Ascending aorta (tissue), 2 donors: Measurements from ENCODE around the gene SCAF4. TPM values are rescaled to one million over a fixed set of nuclear protein-coding genes. Genes with fewer than 3 reads are reported as not detected.

Experiments
- DNase-seq, 2 donors: peaks; one replicate each; pipeline ENCODE4 v3.0.0-alpha.2; 2019; ENCODE audit warnings: low spot score in 2 of 2
- H3K27ac ChIP-seq, 2 donors: fragments of 200-600 bp; sonication (generic); one replicate each; pipeline ENCODE4 v1.5.1; 2016 to 2017; ENCODE audit warnings: mild to moderate bottlenecking in 1 of 2
- H3K27me3 ChIP-seq: fragments of 200-600 bp; sonication (generic); one replicate; pipeline ENCODE4 v1.5.1; 2017
- H3K36me3 ChIP-seq, 2 donors: fragments of 200-600 bp; sonication (generic); one replicate each; pipeline ENCODE4 v1.5.1; 2016
- H3K4me1 ChIP-seq, 2 donors: fragments of 200-600 bp; sonication (generic); one replicate each; pipeline ENCODE4 v1.5.1; 2016 to 2017; ENCODE audit warnings: mild to moderate bottlenecking in 1 of 2
- H3K4me3 ChIP-seq, 2 donors: fragments of 200-600 bp; sonication (generic); one replicate each; pipeline ENCODE4 v1.5.1; 2016 to 2017; ENCODE audit warnings: mild to moderate bottlenecking in 1 of 2
- H3K9me3 ChIP-seq, 2 donors: fragments of 200-600 bp; sonication (generic); one replicate each; pipeline ENCODE4 v1.5.1; 2016
- intact Hi-C: fragments of 100-400 bp; cut with DNase I; formaldehyde crosslinking; loops from one replicate; pipeline ENCODE4 v1.15.1; 2023
- total RNA-seq: library from RNA; depleted of rRNA; stranded (reverse); fragments of >200 nt; gene quantifications from one replicate; pipeline ENCODE4 v1.1.0, GENCODE V29; 2016
- TF ChIP-seq, protein P1 (sequence below), 3 experiments: fragments of 200-600 bp in 2 of 3; fragments of 450-650 bp in 1 of 3; sonication (generic) in 2 of 3; IDR thresholded peaks; one replicate each; pipeline ENCODE4 v1.5.1; 2016 to 2019; ENCODE audit warnings: antibody characterized with exemption in 3 of 3, mild to moderate bottlenecking in 1 of 3, moderate library complexity in 1 of 3

SCAF4 gene
- total RNA-seq, 1 donor from 2014 or later = 31.2 TPM

GRCh38 chr21:31725202-31725839 is 6.6 kb downstream of the SCAF4 start:
- no peaks in the 10 kb centered on the region for H3K36me3 ChIP-seq
- intact Hi-C loops = no loop called here
- H3K4me1 ChIP-seq = peaks cover 0 to 22% of the 10 kb centered on the region in 2 donors
- no peak overlapping the region for H3K27ac ChIP-seq
- TF ChIP-seq, protein P1, sequence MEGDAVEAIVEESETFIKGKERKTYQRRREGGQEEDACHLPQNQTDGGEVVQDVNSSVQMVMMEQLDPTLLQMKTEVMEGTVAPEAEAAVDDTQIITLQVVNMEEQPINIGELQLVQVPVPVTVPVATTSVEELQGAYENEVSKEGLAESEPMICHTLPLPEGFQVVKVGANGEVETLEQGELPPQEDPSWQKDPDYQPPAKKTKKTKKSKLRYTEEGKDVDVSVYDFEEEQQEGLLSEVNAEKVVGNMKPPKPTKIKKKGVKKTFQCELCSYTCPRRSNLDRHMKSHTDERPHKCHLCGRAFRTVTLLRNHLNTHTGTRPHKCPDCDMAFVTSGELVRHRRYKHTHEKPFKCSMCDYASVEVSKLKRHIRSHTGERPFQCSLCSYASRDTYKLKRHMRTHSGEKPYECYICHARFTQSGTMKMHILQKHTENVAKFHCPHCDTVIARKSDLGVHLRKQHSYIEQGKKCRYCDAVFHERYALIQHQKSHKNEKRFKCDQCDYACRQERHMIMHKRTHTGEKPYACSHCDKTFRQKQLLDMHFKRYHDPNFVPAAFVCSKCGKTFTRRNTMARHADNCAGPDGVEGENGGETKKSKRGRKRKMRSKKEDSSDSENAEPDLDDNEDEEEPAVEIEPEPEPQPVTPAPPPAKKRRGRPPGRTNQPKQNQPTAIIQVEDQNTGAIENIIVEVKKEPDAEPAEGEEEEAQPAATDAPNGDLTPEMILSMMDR (IDR thresholded peaks at IDR 0.05) = no peak
- H3K9me3 ChIP-seq = no peaks in the 10 kb centered on the region
- no peak overlapping the region for H3K4me3 ChIP-seq
- no peaks in the 10 kb centered on the region for H3K27me3 ChIP-seq
- DNase-seq = no peak

- Histone ChIP-seq H3K27me3 (no peaks in the 10 kb centered on the region), H3K27ac (no peak overlapping the region), H3K36me3 (no peaks in the 10 kb centered on the region), H3K4me1 (peaks cover 0 to 15% of the 10 kb centered on the region in 2 donors), H3K4me3 (no peak overlapping the region), H3K9me3 (no peaks in the 10 kb centered on the region)
- TF ChIP-seq, protein P1 (IDR thresholded peaks at IDR 0.05) = no peak
- intact Hi-C loops = no loop called here
- DNase-seq = no peak
Observed at GRCh38 chr21:31724552-31724951, 7.4 kb downstream of the SCAF4 start.

DNA sequence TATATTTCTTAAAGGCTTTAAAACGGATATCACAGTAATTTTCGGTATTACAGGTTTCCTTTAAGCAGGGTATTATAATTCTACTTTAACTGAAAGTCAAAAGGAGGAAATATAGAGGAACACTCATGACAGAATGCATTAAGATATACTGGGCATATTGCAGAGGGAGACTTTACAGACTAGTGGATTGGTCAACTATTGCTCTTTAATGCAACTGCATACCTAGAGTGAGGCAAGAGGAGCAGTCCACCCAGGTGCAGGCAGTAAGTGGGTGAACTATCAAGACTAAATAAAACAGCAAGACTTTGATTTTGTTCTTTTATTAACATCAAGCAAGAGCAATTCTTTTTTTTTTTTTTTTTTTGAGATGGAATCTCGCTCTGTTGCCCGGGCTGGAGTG is 10.5 kb downstream of the SCAF4 start:
- H3K27me3 ChIP-seq = no peaks in the 10 kb centered on the region
- no peak for DNase-seq
- intact Hi-C loops = no loop called here
- H3K4me3 ChIP-seq = no peak overlapping the region
- H3K9me3 ChIP-seq = no peaks in the 10 kb centered on the region
- H3K27ac ChIP-seq = no peak overlapping the region
- TF ChIP-seq, protein P1 (IDR thresholded peaks at IDR 0.05) = no peak
- H3K4me1 ChIP-seq = peaks cover 0 to 7% of the 10 kb centered on the region in 2 donors
- H3K36me3 ChIP-seq = no peaks in the 10 kb centered on the region

DNA sequence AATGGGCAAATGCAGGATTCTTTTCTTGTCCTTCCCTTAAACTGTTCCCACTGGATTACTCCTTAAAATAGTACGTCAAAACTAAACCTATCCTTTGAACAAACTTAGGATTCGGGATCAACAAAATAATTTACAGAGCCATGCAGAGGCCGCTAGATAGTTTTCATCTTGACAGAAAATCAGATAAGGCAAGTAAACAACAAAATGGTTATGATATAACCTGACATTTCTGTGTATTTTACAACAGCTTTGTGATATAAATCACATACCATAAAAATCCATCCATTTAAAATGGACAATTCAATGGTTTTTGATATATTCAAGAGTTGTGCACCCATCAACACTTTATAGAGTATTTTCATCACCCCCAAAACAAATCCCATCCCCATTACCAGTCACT is 11.2 kb downstream of the SCAF4 start:
- Histone ChIP-seq H3K27ac (no peak overlapping the region), H3K9me3 (no peaks in the 10 kb centered on the region), H3K27me3 (no peaks in the 10 kb centered on the region), H3K4me3 (no peak overlapping the region), H3K36me3 (no peaks in the 10 kb centered on the region), H3K4me1 (peaks cover 0 to 12% of the 10 kb centered on the region in 2 donors)
- TF ChIP-seq, protein P1 (IDR thresholded peaks at IDR 0.05) = no peak
- no peak for DNase-seq
- intact Hi-C loops = no loop called here

DNA sequence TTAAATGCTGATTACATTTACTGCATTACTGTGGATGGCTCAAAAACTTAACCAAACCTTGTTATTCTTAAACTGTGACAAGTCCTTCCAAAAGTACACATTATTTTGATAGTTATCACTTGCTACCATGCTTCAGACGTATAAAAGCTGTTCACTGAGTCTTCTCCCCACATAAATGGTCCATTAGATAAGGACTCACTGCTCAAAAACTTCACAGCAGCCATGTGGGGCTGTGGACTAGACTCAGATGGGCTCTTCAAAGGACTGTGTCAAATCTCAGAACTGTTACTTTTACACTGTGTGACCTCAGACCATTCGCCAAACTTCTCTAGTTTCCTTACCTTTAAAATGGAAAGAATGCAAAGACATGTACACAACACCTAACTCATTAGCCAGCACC is 11.6 kb downstream of the SCAF4 start:
- H3K4me1 ChIP-seq = peaks cover 0 to 13% of the 10 kb centered on the region in 2 donors
- TF ChIP-seq, protein P1 (IDR thresholded peaks at IDR 0.05) = no peak

DNA sequence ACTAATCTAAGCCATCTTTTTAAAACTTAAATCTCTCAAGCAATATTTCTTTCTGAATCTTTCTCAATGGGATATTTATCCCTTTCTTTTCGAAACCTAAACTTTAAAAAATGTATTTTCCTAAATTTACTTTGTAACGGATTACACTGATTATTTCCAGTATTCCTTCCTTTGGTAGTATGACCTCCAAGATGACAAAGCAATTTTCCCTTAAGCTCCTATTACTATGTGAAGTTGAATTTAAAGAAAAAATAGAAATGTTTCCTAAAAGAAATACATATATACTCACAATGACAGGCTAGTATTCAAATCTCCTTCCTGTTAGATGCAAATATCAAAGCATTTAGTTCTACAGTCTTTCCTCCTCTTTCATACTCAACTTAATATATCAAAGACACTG is 15.8 kb downstream of the SCAF4 start:
- Histone ChIP-seq H3K4me3 (no peak overlapping the region), H3K36me3 (no peaks in the 10 kb centered on the region), H3K27me3 (no peaks in the 10 kb centered on the region), H3K27ac (no peak overlapping the region), H3K4me1 (peaks cover 2 to 36% of the 10 kb centered on the region in 2 donors), H3K9me3 (no peaks in the 10 kb centered on the region)
- no peak for DNase-seq
- intact Hi-C loops = no loop called here
- TF ChIP-seq, protein P1 (IDR thresholded peaks at IDR 0.05) = no peak

More for the DNA sequence above, 11.6 kb downstream of the SCAF4 start:
- Histone ChIP-seq H3K27me3 (no peaks in the 10 kb centered on the region), H3K27ac (no peak overlapping the region), H3K4me3 (no peak overlapping the region), H3K36me3 (no peaks in the 10 kb centered on the region), H3K9me3 (no peaks in the 10 kb centered on the region)
- intact Hi-C loops = no loop called here
- no peak for DNase-seq
